H1 (cell line): ENCODE measurements around the gene PDE4B. TPM values are rescaled to one million over a fixed set of nuclear protein-coding genes. Genes with fewer than 3 reads are reported as not detected.

Source experiments
- ASH2L ChIP-seq: fragments of 200-600, 300-600 bp; sonication (generic); IDR thresholded peaks from one replicate; pipeline ENCODE4 v1.7.1; 2017; ENCODE audit warnings: low read length
- CBX8 ChIP-seq: fragments of 300-800, 300-1000 bp; sonication (generic); IDR thresholded peaks from 2 replicates; pipeline ENCODE4 v1.7.1; 2016; ENCODE audit warnings: low read depth, low read length, borderline replicate concordance
- MAFK ChIP-seq: IDR thresholded peaks from 2 replicates; pipeline ENCODE4 v1.6.1; 2012; ENCODE audit warnings: low read depth, mild to moderate bottlenecking, improper control_type of control experiment, low read length
- polyA plus RNA-seq, 7 experiments: library from polyadenylated mRNA; depleted of rRNA in 3 of 7; stranded (reverse) in 5 of 7; unstranded in 2 of 7; fragments of >200 nt in 5 of 7; fragments of 200-250 nt in 2 of 7; gene quantifications; 1 replicate in 5 of 7; 2 replicates in 1 of 7; 4 replicates in 1 of 7; pipeline versions ENCODE4 v1.2.1 to v1.2.3, GENCODE V29; 2011 to 2013; ENCODE audit warnings: missing spikeins in 2 of 7, mixed read lengths in 2 of 7
- total RNA-seq: library from RNA; stranded (reverse); fragmentation: NEBNext Ultra II Directional; extraction: Animal tissue kit (Norgen Biotek cat#: 25700); gene quantifications from 2 replicates; pipeline ENCODE4 v1.2.1, GENCODE V29; 2021

Gene PDE4B
- total and polyA plus RNA-seq, 2 of the 8 experiments (the other 6 are each of a cell fraction or from before 2014, with no cell fraction given): 5.0 to 15.1 TPM

GRCh38 chr1:66262208-66262963 lies 469.7 kb downstream of the PDE4B start (continued):
- TF ChIP-seq CBX8 (no peak), ASH2L (no peak), MAFK (no peak)
- TF ChIP-seq, all 59 proteins: peak for 0
